OCI-LY1 (cell line): Measurements from ENCODE around the gene RBL1.

Source experiments
- EZH2 ChIP-seq: fragments of 200-600 bp; sonication (generic), shearing (Covaris generic); IDR thresholded peaks from 2 replicates; pipeline ENCODE4 v1.8.0; 2017; ENCODE audit warnings: borderline replicate concordance, mixed run types, mild to moderate bottlenecking, antibody characterized with exemption, low read length, moderate library complexity, mixed read lengths
- TF ChIP-seq, protein P1 (sequence below): fragments of 200-600 bp; sonication (generic), shearing (Covaris generic); IDR thresholded peaks from 2 replicates; pipeline ENCODE4 v1.5.1; 2017; ENCODE audit warnings: mild to moderate bottlenecking, antibody characterized with exemption, low read length, moderate library complexity, mixed read lengths

DNA sequence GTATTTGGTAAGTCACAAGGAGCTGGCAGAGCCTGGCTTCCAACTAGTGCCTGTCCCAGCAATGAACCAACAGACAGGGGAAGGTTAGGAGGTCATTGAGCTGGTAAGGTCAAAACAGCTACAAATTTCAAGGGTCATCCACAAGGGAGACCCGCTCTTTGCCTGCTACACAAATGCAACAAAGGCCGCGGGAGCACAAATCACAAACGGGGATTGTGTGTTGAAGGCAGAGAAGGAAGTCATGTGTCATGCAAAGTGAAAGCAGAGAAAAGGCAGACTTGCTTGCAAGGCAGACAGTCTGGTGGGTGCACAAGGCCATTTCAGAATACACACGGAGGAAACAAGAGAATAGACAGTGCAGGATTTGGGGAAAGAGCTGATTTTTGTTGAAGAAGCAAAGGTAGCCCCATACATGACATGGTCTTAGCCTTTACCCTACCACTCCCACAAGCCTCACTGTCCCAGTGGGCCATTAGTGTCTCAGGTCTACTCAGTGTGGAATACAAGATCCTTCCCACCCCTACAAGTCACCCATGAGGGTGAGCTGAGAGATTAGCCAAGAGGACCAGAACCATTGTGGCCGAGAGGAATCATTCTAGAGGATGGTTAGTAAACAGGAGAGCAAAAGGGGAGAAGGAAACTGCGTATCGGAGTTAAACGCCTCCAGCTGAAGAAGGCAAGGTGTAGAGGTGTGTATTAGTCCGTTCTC, 126.2 kb downstream of the RBL1 start:
- TF ChIP-seq, protein P1, sequence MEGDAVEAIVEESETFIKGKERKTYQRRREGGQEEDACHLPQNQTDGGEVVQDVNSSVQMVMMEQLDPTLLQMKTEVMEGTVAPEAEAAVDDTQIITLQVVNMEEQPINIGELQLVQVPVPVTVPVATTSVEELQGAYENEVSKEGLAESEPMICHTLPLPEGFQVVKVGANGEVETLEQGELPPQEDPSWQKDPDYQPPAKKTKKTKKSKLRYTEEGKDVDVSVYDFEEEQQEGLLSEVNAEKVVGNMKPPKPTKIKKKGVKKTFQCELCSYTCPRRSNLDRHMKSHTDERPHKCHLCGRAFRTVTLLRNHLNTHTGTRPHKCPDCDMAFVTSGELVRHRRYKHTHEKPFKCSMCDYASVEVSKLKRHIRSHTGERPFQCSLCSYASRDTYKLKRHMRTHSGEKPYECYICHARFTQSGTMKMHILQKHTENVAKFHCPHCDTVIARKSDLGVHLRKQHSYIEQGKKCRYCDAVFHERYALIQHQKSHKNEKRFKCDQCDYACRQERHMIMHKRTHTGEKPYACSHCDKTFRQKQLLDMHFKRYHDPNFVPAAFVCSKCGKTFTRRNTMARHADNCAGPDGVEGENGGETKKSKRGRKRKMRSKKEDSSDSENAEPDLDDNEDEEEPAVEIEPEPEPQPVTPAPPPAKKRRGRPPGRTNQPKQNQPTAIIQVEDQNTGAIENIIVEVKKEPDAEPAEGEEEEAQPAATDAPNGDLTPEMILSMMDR = no peak
- no peak for TF ChIP-seq EZH2
